Adrenal gland (tissue), 5 donors: Measurements from ENCODE around the gene PSPC1.

ENCODE experiments used
- POLR2A ChIP-seq, 2 donors: fragments of 450-650 bp; IDR thresholded peaks; one replicate each; pipeline ENCODE4 v1.6.1; 2017; ENCODE audit warnings: antibody characterized with exemption in 2 of 2, mild to moderate bottlenecking in 2 of 2, moderate library complexity in 1 of 2
- TF ChIP-seq, protein P1 (sequence below), 6 experiments: fragments of 450-650 bp in 4 of 6; fragments of 200-600 bp in 2 of 6; sonication (generic) in 1 of 6; IDR thresholded peaks; 1 replicate in 5 of 6; 2 replicates in 1 of 6; pipeline versions ENCODE4 v1.5.1 to v1.8.0; 2016 to 2021; ENCODE audit warnings: antibody characterized with exemption in 6 of 6, mild to moderate bottlenecking in 2 of 6, moderate library complexity in 1 of 6
- donor health status: DM: no; HTN: no; CAD: no.

DNA sequence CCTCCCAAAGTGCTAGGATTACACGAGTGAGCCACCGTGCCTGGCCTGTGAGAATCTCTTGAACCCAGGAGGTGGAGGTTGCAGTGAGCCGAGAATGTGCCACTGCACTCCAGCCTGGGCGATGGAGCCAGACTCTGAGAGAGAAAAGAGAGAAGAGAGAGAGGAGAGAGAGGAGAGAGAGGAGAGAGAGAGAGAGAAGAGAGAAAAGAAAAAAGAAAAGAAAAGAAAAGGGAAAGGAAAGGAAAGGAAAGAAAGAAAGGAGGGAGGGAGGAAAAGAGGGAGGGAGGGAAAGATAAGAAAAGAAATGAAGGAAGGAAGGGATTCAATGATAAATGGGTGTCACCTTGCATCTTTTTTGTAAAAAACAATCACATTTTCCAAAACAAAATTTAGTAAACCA lies 23.0 kb upstream of the PSPC1 start:
- TF ChIP-seq, protein P1, sequence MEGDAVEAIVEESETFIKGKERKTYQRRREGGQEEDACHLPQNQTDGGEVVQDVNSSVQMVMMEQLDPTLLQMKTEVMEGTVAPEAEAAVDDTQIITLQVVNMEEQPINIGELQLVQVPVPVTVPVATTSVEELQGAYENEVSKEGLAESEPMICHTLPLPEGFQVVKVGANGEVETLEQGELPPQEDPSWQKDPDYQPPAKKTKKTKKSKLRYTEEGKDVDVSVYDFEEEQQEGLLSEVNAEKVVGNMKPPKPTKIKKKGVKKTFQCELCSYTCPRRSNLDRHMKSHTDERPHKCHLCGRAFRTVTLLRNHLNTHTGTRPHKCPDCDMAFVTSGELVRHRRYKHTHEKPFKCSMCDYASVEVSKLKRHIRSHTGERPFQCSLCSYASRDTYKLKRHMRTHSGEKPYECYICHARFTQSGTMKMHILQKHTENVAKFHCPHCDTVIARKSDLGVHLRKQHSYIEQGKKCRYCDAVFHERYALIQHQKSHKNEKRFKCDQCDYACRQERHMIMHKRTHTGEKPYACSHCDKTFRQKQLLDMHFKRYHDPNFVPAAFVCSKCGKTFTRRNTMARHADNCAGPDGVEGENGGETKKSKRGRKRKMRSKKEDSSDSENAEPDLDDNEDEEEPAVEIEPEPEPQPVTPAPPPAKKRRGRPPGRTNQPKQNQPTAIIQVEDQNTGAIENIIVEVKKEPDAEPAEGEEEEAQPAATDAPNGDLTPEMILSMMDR (IDR thresholded peaks at IDR 0.05) = no peak
- TF ChIP-seq POLR2A (IDR thresholded peaks at IDR 0.05) = no peak
